ENCODE measurements around the gene GJC3.
"Not testable (repeated sequence)": the region's sequence is repeated elsewhere in the genome, so short reads cannot be mapped to it uniquely, and the experiment has no call there.

GJC3 gene, protein sequence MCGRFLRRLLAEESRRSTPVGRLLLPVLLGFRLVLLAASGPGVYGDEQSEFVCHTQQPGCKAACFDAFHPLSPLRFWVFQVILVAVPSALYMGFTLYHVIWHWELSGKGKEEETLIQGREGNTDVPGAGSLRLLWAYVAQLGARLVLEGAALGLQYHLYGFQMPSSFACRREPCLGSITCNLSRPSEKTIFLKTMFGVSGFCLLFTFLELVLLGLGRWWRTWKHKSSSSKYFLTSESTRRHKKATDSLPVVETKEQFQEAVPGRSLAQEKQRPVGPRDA

DNA sequence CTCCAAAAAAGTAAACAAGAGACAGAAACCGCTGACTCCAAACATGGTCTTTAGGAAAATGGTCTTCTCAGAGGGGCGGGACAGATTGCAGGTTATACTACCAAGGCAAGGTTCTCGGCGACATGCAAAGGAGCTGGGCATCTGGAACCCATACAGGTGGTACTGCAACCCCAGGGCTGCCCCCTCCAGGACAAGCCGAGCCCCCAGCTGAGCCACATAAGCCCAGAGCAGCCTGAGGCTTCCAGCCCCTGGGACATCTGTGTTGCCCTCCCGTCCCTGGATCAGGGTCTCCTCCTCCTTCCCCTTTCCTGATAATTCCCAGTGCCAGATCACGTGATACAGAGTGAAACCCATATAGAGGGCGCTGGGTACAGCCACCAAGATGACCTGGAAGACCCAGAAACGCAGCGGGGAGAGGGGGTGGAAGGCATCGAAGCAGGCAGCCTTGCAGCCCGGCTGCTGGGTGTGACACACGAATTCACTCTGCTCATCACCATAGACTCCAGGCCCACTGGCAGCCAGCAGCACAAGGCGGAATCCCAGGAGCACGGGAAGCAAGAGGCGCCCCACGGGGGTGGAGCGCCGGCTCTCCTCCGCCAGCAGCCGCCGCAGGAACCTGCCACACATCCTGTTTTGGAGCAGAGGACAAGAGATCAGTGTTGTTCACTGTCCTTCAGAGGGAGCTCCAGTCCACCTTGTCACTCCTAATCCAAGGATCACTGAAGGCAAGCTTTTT, at the start of gene GJC3:
Gene GJC3, minus strand, starts transcription at position 627 of the 736 bp plus-strand sequence. Its CDS starts 0 bp downstream, at position 627.
- no peak for DNase-seq

DNA sequence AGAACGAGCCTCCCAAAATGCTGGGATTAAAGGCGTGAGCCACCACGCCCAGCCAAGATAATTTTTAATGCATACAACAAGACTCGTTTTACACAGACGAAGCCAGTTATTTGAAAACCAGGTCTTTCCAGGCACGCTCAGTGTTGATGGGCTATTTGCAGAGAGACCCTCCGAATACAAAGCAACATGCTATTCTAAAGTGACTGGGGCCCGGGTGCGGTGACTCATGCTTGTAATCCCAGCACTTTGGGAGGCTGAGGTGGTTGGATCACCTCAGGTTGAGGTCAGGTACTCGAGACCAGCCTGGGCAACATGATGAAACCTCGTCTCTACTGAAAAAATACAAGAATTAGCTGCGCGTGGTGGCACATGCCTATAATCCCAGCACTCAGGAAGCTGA, 47.2 kb upstream of the GJC3 start:
- DNase-seq = no peak

DNA sequence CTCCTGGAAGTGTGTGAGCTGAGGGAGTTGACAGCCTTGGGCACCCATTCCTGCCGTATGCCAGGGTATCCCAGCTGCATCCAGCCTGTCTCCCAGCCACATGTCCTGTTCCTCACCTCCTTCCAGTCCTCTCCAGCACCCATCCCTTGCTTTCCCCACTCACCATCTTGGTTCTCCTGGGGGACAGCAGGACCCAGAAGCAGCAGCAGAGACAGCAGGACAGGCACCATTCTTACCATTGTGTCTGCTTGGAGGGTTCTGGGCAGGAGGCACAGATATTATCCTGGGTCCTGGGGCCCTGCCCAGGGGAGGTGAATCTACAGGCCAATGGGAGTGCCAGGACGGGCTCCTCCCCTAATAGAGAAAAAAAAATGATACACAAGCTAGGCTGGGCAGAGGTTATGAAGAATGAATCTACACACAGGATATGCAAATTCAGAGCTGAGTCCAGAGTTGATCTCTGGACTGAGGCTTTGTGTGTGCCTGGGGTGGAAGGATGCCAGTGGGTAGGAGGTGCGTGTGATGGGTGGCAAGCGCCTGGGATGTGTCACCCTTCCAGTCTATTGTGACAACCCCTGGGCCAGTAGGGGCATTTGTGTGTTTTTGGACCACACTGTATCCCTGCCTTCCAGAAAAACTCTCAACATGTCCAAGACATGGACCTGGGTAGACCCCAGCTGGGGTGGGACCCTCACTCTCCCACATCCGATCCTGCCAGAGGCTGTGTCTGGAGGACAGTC, 46.5 kb upstream of the GJC3 start, which contains the start of gene AZGP1:
Gene AZGP1, minus strand, starts transcription at position 250 of the 740 bp plus-strand sequence. Its CDS starts 11 bp downstream, at position 239.
- DNase-seq = no peak

DNA sequence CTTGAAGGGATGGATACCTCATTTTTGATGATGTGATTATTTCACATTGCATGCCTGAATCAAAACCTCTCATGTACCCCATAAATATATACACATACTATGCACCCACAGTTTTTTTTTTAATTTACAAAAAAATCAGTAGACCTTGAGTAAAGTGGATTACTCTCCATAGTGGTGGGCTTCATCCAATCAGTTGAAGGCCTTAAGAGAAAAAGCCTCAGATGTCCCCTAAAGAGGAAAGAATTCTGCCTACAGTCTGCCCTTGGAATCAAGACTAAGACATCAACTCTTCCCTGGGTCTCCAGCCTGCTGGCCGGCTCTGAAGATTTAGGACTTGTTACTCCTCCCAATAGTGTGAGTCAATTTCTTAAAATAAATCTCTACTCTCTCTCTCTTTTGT, 45.3 kb upstream of the GJC3 start:
- no peak for DNase-seq

DNA sequence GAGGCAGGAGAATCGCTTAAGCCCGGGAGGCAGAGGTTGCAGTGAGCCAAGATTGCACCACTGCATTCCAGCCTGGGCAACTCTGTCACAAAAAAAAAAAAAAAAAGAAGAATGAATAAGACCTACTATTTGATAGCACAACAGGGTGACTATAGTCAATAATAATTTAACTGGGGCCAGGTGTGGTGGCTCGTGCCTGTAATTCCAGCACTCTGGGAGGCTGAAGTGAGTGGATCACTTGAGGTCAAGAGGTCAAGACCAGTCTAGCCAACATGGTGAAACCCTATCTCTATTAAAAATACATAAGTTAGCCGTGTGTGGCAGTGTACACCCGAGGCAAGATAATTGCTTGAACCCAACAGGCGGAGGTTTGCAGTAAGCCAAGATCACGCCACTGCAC, 44.4 kb upstream of the GJC3 start:
- not testable (repeated sequence) for DNase-seq

DNA sequence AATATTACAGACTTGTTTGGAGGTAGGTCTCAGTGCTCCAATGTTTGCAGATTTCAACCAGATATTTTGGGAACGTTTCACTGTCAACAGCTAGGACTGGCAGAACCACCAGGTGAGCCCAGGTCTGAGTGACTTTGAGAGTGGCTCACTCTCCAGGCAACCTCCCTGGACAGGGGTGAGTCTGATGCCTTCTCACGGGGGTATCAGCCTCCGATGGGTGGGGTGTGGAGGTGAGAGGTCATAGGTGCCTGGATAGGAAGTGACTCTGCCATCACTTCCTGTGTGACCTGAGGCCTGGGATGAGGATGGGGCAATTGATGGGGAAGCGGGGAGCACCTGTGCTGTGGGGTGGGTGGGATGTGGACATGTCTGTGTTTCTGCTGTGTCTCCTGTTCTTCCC, 41.8 kb upstream of the GJC3 start:
- DNase-seq = no peak

DNA sequence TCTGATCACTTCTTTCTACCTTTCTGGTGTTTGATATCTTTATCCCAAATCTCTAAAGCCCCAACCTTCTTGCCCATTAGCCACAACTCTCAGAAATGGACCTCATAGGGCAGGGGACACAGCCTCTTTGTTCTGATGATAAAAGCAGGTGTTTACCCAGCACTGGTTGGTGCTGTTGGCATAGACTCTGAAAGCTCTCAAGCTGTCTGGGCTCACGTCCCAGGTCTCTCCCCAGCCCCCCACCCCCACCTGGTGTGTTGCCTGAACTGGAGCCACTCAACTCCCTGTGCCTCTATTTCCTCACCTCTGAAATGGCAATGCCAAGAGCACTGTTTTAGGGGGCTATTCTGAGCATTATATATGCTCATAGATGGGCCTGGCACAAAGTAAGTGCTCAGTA, 40.4 kb upstream of the GJC3 start:
- DNase-seq = not testable (repeated sequence)

DNA sequence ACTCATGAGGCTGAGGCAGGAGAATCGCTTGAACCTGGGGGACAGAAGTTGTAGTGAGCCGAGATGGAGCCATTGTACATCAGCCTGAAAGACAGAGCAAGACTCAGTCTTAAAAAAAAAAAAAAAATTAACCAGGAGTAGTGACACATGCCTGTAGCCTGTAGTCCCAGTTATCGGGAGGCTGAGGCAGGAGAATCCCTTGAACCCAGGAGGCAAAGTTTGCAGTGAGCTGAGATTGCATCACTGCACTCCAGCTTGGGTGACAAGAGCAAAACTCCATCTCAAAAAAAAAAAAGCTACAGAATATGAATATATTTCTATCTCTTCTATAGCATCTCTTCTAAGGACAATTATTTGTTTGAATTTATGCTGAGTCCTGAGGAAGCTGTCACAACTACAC, 39.9 kb upstream of the GJC3 start:
- no peak for DNase-seq

DNA sequence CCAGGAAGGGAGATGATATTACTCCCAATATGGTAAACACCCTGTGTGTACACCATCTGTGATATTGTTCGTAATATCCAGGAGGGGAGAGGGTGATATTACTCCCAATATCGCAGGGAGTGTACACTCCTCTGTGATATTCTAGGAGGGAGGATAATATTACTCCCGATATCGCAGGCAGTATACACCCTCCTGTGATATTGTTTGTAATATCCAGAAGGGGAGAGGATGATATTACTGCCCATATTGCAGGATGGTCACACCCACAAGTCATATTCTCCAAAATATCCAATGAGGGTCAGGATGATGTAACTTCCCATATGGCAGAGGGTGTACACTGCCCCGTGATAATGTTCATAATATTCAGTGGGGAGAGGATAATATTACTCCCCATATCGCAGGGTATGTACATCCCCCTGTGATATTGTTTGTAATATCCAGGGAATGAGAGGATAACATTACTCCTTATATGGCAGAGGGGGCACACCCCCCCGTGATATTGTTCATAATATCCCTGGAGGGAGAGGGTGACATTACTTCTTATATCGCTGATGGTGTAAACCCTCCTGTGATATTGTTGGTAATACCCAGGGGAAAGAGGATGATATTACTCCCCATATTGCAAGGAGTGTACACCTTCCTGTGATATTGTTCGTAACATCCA, 29.3 kb upstream of the GJC3 start:
- DNase-seq = no peak

DNA sequence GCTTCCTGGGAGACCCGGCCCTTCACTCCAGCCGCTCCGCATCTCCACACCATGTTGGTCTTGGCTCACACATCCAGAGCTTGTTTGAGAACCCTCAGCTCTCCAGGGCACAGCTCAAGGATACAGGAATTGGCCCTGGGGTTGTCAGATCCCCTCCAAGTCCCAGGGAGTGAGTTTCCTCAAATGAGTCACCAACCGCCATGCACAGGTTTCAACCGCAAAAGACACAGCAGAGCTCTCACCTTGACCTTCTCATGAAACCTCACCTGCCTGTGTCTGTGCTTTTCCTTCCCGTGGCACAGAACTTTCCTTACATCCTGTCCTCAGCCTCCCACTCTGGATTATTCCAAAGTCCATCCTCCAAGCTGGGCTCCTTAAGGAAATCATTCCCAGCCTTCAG, 25.8 kb upstream of the GJC3 start:
- no peak for DNase-seq

DNA sequence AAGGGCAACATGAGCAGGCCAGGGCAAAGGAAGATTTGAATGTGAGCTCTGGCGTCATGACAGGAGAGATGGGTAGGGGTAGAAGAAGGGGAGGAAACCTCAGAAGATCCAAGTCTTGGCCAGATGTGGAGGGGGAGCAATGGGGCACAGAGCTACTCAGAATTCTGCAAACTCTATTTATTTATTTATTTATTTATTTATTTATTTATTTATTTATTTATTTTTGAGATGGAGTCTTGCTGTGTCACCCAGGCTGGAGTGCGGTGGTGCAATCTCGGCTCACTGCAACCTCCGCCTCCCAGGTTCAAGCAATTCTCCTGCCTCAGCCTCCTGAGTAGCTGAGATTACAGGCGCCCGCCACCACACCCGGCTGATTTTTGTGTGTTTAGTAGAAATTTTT, 25.2 kb upstream of the GJC3 start:
- not testable (repeated sequence) for DNase-seq

DNA sequence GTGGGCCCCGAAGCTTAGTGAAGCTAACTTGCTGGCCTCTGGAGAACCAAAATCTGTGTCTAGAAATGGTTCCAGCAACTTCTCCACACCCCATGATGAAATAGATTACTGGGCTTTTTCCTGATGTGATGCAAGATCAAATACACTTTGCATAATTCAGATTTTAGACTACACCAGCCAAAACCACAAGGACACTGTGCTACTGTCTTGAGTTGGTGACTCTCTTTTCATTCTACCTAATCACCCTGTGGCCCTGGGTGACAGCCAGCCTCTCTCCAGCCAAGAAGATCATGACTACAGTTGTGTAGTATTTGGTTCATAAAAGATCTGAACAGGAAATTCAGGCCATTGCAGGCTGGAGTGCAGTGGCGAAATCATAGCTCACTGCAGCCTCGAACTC, 24.2 kb upstream of the GJC3 start:
- DNase-seq = no peak

DNA sequence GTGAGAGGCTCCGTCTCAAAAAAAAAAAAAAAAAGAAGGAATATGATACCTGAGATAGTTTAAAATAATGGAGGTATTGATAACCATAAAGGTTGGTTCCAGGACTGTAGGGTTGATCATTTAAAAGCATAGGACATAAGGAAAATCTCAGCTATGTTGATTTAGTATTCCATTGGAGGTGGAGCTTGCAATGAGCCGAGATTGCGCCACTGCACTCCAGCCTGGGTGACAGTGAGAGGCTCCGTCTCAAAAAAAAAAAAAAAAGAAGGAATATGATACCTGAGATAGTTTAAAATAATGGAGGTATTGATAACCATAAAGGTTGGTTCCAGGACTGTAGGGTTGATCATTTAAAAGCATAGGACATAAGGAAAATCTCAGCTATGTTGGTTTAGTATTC, 23.2 kb upstream of the GJC3 start:
- DNase-seq = not testable (repeated sequence)

DNA sequence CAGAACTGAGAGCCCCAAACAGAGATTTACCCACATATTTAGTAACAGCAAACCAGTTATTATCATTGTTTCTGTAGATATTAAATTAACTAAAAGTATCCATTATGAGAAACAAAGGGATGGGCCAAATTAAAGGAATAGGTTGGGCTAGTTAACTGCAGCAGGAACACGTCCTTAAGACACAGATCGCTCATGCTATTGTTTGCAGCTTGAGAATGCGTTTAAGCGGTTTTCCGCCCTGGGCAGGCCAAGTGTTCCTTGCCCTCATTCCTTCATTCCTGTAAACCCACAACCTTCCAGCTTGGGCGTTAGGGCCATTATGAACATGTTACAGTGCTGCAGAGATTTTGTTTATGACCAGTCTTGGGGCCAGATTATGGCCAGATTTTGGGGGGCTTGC, 21.4 kb upstream of the GJC3 start:
- not testable (repeated sequence) for DNase-seq

DNA sequence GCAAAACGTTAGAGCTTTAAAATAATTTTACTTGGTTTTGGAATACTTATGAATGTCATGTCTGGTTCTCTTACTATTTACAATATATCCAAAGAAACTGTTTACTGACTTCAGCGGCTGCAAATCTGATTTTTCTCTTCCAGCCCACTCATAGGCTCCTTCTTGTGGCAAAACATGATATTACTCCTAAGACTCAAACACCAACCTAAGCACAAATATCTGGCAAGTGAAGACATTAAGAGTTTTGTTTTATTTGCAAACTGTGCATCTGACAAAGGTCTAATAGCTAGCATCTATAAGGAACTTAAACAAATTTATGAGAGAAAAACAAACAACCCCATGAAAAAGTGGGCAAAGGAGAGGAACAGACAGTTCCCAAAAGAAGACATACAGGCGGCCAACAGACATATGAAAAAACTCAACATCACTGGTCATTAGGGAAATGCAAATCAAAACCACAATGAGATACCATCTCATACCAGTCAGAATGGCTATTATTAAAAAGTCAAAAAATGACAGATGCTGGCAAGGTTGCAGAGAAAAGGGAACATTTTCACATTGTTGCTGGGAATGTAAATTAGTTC, 20.3 kb upstream of the GJC3 start:
- no peak for DNase-seq

DNA sequence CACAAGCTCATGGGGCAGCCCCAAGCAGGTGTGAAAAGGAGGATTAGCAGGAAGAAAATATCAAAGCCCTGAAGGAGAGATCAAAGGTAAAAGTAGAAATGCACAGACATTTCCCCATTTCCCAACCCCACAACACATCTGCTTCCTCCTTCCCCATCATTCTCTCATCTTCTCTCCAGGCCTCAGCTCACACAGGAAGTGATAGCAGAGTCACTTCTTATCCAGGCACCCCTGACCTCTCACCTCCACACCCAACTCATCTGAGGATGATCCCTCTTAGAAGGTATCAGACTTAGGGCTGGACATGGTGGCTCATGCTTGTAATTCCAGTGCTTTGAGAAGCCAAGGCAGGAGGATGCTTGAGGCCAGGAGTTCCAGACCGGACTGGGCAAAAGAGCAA, 18.2 kb upstream of the GJC3 start:
- DNase-seq = no peak

DNA sequence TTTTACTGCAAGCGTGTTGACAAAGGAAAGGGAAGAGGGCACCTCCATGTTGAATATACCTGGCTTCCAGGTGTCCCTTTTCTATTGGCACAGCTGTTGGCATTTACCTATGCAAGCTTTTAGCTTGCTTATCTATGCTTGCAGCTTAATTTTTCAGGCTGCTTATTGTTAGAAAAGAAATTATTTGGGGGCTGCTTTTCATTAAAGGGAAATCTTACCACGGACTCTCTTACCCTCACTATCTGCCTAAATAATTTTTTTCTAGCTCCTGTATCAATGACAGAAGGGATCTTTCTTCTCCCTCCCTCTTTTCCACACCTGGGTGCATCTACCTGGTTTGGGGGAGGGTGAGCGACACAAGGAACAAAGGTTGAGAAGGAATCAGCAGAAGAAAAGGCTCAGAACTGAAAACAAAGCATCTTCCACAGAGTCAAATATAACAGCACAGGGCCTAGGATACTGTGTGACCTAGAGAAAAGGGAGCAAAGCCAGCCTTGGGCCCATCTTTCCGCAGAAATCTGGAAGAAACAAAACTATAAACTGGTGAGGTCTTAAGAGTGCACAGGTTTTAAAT, 15.2 kb upstream of the GJC3 start:
- no peak for DNase-seq

DNA sequence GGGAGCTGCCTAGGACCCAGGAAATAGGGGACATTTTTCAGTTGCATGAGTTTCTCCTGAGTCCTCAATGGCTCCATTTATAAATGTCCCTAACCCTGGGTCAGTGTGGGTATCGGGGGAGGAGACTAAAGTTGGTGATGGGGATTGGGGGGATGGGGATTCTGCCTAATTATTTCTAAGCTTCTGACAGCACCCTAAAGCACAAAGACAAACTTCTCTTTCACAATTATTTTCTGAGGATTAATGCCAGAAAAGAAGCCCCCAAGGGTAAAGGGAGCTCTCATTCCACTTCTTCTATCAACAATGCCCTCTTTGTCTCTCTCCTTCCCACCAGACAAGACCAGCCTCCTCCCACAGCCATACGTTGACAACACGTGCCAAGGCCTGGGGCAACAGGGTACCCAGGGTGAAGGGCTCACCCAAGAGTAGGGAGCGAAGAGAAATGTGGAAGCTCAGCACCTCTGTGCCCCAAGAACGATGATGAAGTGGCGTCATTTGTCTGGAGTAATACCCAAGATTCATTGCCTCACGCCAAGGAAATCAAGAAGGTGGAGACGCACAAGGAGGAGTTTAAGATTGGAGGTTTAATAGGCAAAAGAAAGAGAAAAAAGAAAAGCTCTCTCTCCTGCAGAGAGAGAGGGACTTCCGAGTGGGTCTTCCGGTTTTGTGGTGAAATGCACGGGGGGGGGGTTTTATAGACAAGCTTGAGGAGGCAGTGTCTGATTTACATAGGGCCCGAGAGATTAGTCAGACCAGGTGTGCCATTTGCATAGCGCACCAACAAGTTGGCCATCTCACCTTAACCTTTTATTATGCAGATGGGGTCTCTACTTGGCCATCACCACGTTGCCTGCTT, 14.4 kb upstream of the GJC3 start:
- no peak for DNase-seq

DNA sequence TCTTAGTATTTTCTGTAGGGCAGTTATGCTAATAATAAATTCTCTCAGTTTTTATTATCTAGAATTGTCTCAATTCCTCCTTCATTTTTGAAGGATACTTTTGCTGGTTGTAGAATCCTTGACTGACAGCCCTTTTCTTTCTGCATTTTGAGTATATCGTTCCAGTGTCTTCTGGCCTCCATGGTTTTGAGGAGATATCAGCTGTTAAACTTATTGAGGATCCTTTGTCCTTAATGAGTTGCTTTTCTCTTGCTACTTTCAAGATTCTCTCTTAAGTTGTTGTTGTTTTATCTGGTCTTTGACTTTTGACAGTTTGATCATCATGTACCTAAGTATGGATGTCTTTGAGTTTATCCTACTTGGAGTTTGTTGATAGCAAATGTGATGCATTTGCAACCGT, 8.9 kb upstream of the GJC3 start:
- DNase-seq = no peak

DNA sequence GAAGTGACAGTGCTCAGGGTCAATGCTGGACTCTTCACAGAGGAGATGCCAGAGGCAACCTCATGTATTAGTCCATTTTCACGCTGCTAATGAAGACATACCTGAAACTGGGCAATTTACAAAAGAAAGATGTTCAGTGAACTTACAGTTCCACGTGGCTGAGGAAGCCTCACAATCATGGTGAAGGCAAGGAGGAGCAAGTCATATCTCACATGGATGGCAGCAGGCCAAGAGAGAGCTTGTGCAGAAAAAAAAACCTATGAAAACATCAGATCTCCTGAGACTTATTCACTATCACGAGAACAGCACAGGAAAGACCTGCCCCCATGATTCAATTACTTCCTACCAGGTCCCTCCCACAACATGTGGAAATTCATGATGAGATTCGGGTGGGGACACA, 5.6 kb upstream of the GJC3 start:
- DNase-seq = not testable (repeated sequence)

DNA sequence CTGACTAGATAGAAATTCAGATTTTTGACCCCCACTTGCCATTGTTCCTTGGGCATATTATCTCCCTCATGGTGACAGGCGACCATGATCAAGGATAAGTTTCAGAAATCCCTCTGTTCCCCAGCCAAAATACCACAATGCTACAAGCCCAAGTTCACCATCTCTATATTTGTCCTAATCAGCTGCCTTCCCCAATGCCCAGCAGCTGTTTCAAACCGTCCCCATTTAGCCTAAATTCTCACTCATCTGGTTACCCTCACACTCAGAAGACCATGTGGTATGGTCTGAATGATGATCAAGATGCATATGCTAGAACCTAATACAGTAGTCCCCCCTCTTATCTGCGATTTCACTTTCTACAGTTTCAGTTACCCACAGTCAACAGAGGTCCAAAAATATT, 956 bp upstream of the GJC3 start:
- DNase-seq = no peak

DNA sequence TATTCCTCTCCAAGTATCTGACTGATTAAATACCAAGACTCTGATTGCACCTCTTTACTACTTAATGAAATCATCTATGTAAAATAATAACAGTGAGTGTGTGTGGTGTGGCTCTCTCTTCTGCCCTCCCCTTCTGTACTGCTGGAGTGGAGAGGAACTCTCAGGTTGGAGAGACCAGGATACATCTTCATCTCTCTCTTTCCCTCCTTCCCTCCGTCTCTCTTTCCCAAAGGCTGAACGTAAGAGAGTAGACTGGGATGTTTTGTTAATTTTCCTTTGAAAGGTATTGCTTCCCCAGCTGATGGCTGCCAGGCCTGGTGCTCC, 272 bp upstream of the GJC3 start:
- DNase-seq = no peak

All from NK-92 treated with Interleukin-12 subunit alpha and Interleukin-12 subunit beta, amount 100 ng/mL, for 24 hours (cell line).